CD4-positive, alpha-beta T cell treated with Interleukin-12 subunit alpha and Interleukin-12 subunit beta, for 1 hour (primary cell): ENCODE data around the gene CDK7.
"Not testable (repeated sequence)": the region's sequence is repeated elsewhere in the genome, so short reads cannot be mapped to it uniquely, and the experiment has no call there.

Experiments used
- DNase-seq: peaks from one replicate; pipeline ENCODE4 v3.0.0-alpha.2; 2020

CDK7 gene

DNA sequence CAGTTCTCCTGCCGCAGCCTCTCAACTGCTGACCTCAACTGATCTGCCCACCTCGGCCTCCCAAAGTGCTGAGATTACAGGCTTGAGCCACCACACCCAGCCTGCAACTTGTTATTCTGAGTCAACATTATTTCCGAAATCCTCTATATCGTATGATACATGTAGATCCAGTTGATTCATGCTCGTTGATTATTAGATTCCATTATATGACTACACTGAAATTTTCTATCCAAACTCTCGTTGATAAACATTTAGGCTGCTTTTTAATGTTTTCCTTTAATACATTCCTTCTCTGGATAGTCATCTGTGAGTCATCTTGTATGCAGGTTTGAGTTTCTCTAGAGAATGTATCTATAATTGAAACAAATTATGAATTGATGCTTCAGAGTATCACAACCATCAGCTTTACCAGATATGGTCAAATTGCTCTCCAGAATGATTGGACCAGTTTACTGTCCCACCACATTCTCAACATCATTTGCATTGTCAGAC is 4.1 kb downstream of the CDK7 start:
- no peak for DNase-seq

DNA sequence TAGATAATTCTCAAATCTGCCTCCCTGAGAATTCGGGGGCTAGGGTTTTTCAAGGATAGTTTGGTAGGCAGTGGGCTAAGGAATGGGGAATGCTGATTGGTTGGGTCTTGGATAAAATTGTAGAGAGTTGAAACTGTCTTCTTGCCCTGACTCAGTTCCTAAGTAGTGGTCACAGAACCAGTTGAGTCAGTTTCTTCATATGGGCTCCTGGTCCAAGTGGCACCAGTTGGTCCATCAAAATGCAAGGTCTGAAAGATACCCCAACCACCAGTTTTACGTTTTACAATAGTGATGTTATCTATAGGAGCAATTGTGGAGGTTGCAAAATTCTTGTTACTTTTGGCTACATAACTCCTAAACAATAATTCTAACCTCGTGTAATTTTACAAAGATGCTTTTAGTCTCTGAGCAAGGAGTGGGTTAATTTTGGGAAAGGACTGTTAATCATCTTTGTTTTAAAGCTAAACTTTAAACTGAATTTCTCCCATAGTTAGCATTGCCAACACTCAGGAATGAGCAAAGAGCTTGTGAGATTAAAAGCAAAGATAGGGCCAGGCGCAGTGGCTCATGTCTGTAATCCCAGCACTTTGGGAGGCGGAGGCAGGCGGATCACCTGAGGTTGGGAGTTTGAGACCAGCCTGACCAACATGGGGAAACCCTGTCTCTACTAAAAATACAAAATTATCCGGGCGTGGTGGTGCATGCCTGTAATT is 7.7 kb downstream of the CDK7 start:
- no peak for DNase-seq

GRCh38 chr5:69245031-69245430 is 10.3 kb downstream of the CDK7 start:
- DNase-seq, result no peak

GRCh38 chr5:69248019-69248418 is 13.3 kb downstream of the CDK7 start:
- DNase-seq, result no peak

GRCh38 chr5:69250593-69250992 is 15.9 kb downstream of the CDK7 start:
- DNase-seq, result no peak

- no peak for DNase-seq
Observed at GRCh38 chr5:69252437-69252836, 17.8 kb downstream of the CDK7 start.

DNA sequence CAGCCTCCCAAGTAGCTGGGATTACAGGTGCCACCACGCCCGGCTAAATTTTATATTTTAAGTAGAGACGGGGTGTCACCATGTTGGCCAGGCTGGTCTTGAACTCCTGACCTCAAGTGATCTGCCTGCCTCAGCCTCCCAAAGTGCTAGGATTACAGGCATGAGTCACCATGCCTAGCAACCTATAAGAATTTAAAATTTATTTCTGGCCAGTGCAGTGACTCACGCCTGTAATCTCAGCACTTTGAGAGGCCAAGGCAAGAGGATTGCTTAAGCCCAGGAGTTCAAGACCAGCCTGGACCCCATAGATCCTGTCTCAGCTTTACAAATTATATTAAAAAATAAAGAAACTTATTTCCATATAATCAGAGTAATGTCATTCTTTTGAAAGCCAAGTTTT is 21.3 kb downstream of the CDK7 start:
- not testable (repeated sequence) for DNase-seq

DNA sequence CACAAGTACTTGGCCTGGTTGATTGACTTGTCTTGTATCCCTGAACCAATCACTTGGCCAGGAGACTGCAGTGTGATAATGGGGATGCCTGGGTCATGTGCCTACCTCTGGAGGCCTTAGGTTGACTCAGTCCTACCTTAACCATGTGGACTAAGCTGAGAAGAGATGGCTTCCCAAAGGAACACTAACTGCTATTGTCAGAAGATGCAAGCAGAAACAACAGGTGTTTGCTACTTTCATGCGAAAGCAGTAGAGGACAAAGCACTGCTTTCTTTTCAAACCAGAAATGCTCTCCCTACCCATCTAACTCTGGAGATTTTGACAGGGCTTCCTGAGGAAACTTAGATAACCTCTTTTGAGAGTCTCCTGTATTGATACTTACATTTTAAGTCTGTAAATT is 22.9 kb downstream of the CDK7 start:
- no peak for DNase-seq

DNA sequence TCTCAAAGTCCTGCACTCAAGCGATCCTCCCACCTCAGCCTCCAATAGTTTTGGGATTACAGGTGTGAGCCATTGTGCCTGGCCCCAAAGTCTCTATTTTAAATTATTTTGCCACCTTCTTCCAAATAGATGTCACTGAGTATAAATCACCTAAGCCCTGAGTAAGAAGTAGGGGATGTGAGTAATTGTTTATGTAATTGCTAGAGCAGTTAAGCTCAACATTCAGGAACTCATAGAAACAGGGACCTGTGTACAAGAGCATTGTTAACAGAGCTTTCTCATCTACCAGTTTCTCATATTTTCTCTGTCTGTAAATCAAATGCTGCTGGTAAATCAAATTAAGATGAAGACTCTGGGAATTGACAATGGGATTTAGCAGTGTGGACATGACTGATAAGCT is 26.3 kb downstream of the CDK7 start:
- no peak for DNase-seq

DNA sequence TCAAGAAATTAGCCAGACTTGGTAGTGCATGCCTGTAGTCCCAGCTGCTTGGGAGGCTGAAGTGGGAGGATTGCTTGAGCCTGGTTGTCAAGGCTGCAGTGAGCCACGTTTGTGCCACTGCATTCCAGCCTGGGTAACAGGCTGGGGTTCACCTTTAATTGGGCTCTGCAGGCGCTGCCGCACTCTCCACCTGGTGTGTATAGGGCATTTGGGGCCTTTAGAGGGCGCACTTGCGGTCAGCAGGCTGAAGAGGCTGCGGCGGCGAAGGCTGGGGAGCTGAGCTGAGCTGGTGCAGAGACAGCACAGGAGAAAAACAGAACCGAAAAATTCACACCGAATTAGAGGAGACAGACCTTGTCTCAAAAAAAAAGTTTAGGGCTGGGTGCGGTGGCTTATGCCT is 31.2 kb downstream of the CDK7 start:
- no peak for DNase-seq

DNA sequence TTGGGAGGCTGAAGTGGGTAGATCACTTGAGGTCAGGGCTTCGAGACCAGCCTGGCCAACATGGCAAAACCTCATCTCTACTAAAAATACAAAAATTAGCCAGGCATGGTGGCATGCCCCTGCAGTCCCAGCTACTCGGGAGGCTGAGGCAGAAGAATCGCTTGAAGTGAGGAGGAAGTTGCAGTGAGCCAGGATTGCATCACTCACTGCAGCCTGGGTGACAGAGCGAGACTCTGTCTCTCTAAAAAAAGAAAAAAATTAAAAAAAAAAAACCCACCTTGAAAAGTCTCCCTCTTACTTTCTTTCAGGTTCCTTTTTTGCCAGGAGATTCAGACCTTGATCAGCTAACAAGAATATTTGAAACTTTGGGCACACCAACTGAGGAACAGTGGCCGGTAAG is 34.2 kb downstream of the CDK7 start:
- no peak for DNase-seq

DNA sequence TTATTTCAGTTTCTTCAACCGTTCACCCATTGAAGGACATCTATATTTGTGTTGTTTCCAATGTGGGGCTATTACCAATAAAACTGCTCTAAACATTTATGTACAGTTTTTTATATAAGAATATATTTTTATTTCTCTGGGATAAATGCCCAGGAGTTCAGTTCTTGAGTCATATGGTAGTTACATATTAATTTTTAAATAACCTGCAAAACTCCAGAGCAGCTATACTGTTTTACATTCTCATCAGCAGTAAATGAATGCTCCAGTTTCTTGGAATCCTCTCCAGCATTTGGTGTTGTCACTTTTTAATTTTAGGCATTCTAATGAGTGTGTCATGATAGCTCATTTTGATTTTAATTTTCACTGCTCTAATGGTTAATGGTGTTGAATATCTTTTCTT is 36.2 kb downstream of the CDK7 start:
- no peak for DNase-seq

- DNase-seq, result no peak
Observed at GRCh38 chr5:69271376-69271775, 36.7 kb downstream of the CDK7 start.

- no peak for DNase-seq
Observed at GRCh38 chr5:69275563-69275962, 40.9 kb downstream of the CDK7 start.

DNA sequence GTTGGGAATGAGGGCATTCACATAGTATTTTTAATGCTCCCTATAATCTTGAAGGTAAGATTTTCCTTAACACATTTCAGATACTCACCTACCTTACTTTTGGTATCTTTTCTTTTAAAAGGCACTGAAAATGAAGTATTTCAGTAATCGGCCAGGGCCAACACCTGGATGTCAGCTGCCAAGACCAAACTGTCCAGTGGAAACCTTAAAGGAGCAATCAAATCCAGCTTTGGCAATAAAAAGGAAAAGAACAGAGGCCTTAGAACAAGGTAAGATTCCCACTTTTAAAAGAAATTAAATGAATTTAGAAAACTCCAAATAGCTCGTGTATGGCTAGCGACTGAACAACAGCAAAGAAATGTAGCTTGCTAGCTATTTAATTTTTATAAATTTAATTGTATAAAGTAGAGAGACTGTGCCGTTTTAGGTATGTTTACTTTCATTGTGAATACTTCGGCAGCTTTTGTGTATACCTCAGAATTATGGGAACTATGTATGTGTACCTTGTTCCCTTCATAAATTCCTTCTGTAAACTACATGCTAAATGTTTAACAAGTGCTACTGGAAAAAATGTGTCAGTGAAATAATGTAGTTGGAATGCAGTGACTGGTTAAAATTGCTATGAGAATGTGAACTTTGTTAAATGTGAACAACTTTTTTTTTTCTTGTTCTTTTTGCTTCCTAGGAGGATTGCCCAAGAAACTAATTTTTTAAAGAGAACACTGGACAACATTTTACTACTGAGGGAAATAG is 41.9 kb downstream of the CDK7 start:
- no peak for DNase-seq

- no peak for DNase-seq
Observed at GRCh38 chr5:69279517-69279916, 44.8 kb downstream of the CDK7 start.

DNA sequence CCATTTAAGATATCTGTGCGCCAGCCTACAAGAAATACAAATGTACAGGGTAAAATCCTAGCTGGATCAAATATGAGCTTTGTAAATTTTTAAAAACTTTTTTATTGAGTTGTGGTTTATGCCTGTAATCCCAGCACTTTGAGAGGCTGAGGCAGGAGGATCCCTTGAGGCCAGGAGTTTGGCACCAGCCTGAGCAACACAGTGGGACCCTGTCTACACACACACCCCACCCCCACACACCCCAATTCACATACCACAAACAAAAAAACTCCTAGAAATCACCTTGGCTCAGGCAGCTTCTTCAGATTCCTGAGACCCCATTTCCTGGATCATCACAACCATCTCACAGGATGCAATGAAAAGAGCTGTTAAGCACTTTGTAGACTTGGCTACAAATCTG is 46.4 kb downstream of the CDK7 start:
- no peak for DNase-seq

GRCh38 chr5:69284203-69284602 is 49.5 kb downstream of the CDK7 start:
- no peak for DNase-seq

DNA sequence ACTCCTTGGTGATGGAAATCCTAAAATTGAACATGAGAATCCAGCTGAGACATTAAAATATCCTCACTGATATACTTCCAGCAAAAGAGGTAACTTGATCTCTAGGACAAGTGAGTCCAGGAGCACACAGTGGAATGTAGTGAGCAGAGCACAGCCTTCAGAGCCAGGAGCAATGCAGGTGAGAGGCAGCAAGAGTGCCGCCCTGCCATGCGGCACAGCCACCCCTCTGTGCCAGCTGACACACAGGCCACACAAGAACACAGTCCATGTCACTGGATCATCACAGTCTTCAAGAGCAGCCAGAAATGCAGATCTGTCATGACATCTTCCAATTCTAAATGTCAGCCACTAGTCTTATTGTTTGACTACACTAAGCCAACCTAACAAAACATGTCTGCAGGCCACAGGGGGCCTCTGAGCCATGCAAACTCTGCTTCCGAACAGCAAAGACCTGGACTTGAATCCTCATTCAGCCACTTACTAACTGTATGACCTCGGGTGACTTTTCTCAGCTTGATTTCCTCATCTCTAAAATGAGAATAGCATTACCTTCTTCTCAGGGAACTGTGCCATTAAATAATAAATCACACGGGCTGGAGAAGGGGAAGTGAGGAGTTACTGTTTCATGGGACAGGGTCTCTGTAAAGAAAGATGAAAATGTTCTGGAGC is 50.9 kb downstream of the CDK7 start:
- DNase-seq, result no peak

GRCh38 chr5:69288069-69288468 is 53.4 kb downstream of the CDK7 start:
- DNase-seq, result no peak

- DNase-seq, result no peak
Observed at GRCh38 chr5:69288688-69289087, 54.0 kb downstream of the CDK7 start.

GRCh38 chr5:69292306-69292705 is 57.6 kb downstream of the CDK7 start:
- no peak for DNase-seq

DNA sequence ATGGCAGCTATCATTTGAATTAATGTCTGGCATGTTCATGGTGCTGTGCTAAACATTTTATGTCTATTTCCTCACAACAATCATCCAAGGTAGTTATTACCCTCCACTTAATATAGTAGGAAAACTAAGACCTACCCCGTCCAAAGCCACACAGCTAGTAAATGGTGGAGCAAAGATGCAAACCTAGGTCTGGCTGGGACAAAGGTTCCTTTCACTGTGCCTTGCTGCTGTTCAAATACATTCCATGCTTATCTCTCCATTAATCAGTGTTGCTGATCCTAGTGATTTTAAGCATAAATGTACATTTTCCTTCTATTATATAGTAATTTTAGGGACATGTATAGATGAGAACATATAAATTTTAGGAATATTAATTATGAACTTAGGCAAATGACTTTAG is 59.2 kb downstream of the CDK7 start:
- DNase-seq, result no peak
